NCI-H748 (cell line): ENCODE results near the gene FCER2.

ENCODE experiments used
- DNase-seq: peaks from one replicate; lab custom pipeline; 2025; ENCODE audit not compliant: unreplicated experiment; lab: John Stamatoyannopoulos, UW

Gene FCER2

DNA sequence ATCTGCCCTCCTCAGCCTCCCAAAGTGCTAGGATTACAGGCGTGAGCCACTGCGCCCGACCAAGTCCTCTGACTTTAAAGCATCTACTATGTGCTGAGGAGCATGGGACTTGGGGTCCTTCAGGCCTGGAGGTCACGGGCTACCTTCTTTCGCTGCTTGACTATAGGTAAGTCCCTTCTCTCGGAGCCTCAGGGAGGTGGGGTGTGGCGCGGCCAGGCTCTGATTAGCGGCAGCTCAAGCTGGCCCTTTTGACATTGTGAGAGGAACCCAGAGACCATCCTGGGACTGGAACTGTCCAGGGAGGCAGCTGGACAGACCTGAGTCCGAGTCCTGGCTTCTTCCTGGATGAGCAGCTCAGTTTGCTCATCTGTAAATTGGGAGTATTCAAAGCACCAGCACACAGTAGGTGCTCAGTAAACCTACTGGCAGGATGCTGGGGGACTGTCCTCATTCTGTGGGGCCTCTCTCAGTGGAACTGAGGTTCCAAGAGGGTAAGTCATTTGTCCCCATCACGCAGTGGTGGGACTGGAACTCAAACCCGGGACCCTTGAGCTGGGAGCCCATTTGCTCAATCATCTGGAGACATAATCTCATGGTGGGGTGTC is 780 bp downstream of the FCER2 start:
- no peak for DNase-seq

DNA sequence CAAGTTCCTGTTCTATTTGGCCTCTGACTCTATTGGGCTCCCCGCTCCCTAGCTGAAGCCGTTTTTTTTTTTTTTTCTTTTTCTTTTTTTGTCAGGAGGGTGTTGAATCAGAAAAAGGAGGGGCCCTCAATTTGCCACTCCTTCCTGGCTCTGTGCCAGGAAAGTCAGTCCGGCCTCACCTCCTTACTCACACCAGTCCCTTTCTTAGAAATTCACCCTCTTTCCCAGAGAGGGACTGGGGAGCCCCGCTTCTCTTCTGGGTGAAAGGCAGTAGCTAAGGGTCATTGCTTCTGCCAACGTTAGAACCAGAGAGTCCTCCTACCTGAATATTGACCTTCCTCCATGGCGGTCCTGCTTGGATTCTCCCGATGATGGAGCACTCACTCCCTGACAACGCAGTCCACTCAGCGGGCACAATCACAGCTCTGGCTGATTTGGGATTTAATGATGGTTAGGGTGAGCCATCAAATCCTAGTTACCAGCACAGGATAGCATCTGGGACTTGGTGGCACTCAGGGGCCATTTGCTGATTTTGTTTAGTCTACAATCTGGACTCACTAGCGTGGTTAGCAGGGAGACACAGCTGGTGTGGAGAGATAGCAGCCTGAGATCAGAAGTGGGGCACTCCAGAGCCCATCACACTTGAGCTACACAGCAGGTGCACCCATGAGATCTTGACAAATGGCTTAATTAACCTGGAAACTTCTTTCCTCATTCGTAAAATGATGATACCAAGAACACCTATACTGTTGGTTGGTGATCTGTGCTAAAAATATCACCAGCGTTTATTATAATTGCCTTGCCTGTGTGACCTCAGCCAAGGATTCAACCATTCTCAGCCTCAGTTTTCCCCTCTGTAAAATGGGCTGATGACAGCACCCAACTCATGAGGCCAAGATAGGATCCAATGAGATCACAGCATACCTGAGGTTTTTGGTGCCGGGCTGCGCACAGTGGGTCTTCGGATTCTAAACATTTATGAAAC is 2.2 kb downstream of the FCER2 start:
- DNase-seq: no peak

DNA sequence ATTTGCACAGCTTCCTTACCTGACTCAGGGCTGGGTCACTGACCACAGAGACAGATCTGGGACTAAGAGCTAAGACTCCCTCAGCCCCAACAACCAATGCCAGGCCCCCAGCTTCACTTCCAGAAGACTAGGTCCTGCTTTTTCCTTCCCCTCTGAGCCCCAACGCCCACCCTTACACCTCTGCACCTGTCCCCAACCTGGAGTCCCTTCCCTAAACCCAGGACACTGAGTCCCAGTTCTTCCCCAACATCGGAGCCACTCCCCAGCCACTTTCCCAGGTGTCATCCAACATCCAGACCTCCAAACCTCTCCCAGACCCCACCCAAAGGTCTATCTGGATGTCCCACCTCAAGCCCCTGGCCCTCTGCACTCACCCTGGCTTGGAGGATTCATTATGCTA is 2.9 kb downstream of the FCER2 start:
- no peak for DNase-seq

DNA sequence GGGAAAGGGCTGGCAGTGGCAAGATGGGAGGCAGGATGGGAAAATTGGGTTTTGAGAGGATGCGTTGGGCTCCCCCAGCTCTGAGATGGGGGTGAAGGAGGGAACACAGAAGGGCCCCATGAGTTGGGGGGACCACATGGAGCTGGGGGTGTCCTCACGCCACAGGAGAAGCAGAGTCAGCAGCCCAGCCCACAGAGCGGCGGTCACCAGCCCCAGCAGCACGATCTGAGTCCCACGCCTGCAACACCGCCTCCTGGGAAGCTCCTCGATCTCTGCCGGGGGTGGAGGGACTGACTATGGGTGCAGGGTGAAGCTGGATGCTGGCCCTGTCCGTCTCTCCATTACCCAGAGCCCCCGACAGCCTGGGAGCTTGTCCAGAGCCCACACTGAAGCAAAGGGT is 3.3 kb downstream of the FCER2 start:
- DNase-seq: no peak

DNA sequence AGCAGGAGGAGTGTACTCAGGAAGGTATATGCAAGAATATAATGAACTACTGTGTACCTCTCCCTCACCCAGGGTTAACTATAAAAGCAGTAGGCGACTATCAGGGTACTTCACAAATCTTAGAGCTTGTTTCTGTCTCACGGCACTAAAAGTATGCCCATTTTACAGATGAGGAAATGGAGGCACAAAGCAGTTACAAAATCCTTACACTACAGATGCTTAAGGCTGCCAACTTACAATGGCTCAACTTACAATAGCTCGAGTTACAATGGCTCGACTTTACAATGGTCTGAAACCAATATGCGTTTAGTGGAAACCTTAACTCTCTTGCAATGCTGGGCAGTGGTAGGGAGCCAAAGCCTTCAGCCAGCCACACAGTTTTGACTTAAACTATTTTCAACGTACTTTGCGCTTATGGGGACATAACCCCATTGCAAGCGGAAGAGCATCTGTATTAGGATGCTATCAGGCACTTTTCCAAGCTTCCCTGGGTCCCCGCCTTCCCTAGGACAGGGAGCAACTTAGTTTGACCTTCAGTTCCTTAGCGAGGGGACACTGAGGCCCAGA is 4.1 kb downstream of the FCER2 start:
- no peak for DNase-seq

DNA sequence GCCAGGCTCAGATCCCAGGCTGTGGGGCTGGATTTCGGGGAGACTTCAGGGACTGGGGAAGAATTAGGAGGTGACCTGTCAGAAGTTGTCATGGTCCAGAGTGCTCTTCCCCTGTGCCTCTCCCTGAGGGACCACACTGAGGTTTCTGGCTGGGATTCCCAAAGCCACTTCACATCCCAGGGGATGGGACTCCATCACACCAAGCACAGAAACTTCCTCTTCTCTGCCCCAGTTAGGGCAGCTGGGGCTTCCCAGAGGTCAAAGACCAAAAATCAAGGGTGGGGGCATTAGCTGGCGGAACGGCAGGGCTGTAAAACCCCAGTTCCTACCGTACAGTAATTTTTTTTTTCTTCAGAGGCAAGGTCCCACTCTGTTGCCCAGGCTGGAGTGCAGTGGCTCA is 7.4 kb downstream of the FCER2 start:
- no peak for DNase-seq

DNA sequence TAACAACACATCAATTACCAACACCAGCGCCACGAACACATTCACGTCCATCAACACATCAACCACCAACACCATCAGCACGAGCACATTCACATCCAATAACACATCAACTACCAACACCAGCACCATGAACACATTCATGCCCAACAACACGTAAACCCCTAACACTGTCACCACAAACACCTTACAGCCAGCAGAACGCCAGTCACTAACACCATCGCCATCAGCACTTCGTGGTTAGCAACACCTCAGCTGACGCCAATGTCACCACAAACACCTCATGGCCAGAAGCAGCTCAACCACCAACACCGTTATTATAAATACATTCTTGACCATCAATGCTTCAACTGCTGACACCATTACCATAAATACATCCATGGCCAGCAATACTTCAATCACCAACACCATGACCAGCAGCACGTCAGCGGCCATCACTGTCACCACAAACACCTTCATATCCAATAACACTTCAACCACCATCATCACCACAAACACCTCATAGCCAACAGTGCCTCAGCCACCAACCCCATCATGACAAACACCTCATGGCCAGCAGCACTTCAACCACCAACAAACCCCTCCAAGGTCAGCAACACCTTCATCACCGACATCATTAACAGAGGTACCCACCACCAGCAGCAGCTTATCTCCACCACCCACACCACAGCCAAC is 9.4 kb downstream of the FCER2 start:
- DNase-seq: no peak

DNA sequence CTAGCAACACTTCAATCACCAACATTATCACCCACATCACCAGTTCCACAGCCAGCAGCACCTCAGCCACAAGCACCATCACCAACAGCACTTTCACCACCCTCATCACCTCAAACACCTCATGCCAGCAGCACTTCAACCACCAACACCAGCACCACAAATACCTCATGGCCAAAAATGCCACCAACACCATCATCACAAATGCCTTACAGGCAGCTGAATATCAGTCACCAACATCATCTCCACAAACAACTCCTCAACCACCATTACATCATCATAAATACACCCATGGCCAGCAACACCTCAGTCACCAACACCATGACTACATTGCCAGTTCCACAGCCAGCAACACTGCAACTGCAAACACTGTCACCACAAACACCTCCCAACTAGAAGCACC is 10.4 kb downstream of the FCER2 start:
- DNase-seq: no peak

DNA sequence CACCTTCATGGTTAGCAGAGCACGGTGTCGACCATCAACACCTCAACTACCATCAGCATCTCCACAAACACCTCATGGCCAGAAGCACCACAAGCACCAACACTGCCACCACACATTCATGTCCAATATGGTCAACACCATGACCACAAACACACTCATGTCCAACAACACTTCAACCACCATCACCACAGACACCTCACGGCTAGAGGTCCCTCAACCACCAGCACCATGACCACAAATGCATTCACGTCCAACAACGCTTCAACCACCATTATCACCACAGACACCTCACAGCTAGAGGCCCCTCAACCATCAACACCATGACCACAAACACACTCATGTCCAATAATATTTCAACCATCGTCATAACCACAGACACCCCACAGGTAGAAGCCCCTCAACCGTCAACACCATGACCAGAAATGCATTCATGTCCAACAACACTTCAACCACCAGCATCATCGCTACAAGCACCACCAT is 11.1 kb downstream of the FCER2 start:
- no peak for DNase-seq

DNA sequence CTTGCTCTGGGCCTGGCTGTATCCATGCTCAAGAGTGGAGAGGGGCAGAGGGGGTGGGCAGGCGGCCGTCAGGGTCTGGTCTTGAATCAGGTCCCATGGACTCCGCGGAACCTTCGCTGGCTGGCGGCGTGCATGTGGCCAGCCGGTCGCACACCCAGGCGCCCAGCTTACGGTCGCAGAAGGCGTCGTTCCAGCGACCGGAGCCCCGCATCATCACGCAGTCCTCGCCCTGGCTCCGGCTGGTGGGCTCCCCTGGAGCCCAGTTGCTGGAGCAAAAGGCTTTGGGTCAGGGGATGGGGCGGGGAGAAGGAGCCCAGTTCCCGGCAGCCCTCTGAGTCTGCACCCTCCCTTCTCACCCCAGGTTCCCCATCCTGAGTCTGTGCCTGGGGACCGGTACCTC is 12.8 kb downstream of the FCER2 start:
- DNase-seq: no peak

DNA sequence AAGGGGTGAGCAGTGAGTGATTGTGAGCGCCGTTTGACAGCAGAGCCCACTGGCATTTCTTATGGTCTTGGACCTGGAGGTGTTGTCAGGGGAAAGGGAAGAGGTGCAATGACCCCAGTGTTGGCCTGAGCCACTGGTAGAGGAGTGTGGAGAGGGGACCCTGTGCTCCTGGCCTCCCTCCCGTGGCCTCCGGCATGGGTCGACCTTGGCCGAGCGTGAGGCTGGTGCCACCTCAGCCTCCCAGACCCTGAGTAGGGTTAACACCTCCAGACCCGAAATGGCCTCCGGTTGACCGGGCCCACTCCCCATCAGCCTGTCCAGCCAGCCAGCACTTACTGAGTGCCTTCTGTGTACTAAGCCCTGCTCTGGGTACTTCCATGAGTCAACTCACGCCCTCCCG is 14.8 kb downstream of the FCER2 start:
- no peak for DNase-seq

DNA sequence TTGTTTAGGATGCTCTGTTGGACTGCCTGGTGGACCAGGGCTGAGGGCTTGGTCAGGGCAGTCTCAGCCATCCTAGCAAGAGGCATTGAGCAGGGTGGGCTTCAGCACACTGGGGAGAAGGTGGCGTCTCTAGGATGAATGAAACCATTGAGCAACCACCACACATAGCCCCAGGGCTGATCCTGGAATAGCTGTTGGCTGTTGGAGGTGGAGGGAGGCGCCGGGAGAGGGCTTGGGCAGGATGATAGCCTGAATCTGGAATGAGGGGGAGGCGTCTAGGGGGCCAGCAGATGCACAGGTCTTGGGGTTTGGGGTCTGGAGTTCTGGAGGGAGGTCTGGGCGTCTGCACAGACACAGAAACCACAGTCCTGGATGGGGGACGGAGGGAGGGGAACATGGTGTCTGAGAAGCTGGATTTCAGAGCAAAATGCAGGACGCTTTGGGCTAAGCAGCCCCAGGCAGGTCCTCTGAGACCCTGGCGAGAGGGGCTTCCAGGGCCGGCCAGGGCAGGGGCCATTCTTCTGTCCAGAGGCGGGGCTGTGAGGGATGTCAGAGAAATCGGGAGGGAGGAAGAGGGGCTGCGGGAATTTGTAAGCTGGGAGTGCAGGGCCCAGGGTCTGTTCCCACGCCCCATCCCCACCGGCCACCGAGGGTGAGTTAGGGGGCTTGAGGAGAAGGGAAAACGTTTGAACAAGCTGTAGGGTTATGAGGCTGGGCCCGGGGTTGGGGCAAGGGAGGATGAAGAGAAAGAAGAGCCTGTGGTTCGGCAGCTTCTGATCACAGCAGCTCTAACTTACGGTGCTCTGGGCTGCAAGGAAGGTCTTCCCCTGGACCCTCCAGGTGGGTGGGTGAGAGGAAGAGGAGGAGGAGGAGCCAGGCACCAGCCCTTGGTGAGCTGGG is 16.1 kb downstream of the FCER2 start:
- DNase-seq: no peak

DNA sequence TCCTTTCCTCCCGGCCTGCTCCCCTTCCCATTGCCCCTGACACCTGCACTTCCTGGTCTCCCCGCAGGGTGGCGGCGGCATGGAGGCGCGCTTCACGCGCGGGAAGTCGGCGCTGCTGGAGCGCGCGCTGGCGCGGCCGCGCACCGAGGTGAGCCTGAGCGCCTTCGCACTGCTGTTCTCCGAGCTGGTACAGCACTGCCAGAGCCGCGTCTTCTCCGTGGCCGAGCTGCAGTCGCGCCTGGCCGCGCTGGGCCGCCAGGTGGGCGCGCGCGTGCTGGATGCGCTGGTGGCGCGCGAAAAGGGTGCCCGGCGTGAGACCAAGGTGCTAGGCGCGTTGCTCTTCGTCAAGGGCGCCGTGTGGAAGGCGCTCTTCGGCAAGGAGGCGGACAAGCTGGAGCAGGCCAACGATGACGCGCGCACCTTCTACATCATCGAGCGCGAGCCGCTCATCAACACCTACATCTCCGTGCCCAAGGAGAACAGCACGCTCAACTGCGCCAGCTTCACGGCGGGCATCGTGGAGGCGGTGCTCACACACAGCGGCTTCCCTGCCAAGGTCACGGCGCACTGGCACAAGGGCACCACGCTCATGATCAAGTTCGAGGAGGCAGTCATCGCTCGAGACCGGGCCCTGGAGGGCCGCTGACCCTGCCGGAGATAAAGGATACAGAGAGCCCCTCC is 19.6 kb downstream of the FCER2 start:
- no peak for DNase-seq

DNA sequence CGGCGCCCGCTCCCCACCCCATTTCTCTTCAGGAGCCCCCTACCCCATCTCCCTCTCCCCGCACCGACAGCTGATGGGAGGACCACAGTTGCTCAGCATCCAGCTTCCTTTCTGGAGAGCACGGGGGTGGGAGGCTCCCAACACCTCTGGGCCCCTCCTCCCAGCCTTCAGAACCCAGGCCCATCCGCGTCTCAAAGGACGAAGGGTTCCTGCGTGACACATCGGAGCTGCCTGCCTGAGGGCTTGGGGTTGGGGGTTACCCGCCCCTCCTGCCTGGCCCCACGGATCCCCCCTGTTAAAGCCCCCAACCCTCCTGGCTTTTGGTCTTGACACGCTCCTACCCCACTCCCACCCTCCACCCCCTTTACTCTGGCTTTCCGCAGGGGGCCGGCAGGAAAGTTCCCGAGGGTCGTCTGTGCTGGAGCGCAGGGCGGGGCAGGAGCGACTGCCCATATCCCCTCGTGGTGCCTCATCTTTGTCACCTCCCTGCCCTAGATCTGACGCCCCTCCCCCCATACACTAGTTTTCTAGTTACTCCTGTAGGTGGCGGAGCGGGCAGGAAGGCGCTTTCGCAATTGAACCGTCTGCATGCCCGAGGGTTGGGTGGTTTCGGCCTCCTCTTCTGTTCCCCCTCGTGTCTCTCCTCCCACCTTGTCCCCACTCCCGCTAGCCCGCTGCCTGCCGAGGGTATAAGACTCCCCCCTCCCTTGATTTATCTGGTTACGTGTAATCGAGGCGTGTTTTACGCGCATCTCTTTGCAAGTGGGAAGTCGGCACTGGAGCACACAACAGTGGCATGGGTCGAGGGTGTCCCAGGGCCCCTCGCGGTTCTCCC is 20.4 kb downstream of the FCER2 start:
- peak; percentile 33 for DNase-seq

DNA sequence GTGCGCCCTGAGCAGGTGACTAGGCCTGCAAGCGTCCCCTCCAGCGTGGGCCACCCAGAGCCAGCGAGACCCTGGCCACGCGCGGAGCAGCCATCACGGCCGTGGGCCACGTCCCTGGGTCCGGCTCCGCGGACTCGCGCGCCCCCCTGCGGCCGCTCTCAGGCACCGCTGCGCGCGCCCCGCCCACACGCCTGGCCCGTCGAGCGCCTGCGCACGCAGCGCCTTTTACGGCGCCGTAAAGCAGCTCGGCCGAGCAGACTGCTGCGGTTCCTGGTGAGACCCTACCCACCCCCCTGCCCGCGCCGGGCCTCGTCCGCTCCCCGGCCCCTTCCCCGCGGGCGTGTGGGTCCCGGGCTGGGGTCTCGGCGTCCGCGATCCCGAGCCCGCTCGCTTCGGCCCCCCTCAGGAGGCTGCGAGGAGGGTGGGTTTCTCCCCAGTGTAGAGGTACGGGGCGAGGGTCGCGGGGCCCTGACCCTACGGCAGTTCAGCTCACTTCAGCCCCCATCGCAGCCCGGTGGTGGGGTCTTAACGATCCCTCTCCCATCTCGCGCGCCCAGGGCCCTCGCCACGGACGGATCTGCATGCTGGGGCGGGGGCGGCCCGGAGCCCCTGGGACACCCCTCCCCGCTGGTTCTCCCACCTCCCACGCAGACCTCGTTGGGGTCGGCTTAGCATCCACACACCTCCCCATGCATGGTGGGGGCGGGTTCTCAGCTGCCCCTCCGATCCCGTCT is 21.2 kb downstream of the FCER2 start, which contains the start of gene TRAPPC5:
TRAPPC5 (plus strand) TSS at position 228 of the 734 bp plus-strand sequence. CDS start 1,421 bp downstream, outside the sequence.
- DNase-seq: peak; percentile 82

DNA sequence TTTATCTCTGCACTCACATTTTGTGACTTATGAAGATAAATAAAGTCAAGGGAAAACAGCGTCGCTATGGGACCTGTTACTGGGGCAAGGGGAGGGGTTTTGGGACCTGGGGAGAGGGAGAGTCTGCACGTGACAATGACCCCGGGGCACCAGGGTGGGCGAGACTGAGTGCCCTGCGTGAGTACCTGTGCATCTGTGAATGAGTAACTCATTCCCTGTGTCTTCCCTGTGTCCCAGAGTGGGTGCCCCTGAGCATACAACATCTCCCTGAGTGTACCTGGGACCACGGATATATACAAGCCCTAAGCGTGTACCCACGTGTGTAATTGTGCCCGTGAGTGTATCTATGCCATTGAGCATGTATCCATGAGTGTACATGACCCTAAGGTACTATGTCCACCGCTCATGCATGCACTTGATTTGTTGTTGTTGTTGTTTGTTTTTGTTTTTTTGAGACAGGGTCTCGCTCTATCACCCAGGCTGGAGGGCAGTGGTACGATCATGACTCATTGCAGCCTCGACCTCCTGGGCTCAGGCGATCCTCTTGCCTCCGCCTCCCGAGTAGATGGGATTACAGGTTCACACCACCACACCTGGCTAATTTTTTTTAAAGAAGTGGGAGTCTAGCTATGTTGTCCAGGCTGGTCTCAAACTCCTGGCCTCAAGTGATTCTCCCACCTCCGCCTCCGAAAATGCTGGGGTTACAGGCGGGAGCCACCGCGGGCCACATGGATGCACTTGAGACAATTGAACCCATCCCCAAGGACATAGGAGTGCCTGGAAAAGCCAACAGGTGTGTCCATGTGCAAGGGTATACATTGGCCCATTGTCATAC is 21.9 kb downstream of the FCER2 start:
- no peak for DNase-seq
